B cell (primary cell): ENCODE data around the gene SHC4. TPM values are rescaled to one million over a fixed set of nuclear protein-coding genes. Genes with fewer than 3 reads are reported as not detected.

Experiments used
- ATAC-seq: fragments of 200-7000 bp; cut with Tn5 transposase; one replicate; pipeline ENCODE4 v1.10.0; 2021; ENCODE audit warnings: low read depth, mild to moderate bottlenecking, moderate number of reproducible peaks, moderate library complexity
- CTCF ChIA-PET: fragments of 350-600 bp; sonication (Branson Sonifier 250); formaldehyde crosslinking; loops from one replicate; lab custom pipeline; 2021; ENCODE audit warnings: antibody characterized with exemption, inconsistent platforms; lab: Charles Lee
- POLR2A ChIA-PET: fragments of 350-600 bp; sonication (Branson Sonifier 250); formaldehyde crosslinking; loops from one replicate; lab custom pipeline; 2021; ENCODE audit warnings: antibody characterized with exemption; lab: Charles Lee
- DNase-seq: peaks from one replicate; pipeline ENCODE4 v3.0.0; 2013
- H2AFZ ChIP-seq: 2 replicates; pipeline ENCODE4 v1.6.1; 2012; ENCODE audit warnings: mild to moderate bottlenecking, low read depth, low read length; ENCODE audit not compliant: insufficient read depth, poor library complexity, severe bottlenecking
- H3K27ac ChIP-seq, 2 donors: 1 replicate in 1 of 2; 2 replicates in 1 of 2; pipeline ENCODE4 v1.5.1; 2012 to 2013; ENCODE audit warnings: low read length in 2 of 2, mild to moderate bottlenecking in 2 of 2, moderate library complexity in 1 of 2
- H3K27me3 ChIP-seq, 4 experiments: fragments of 200-600 bp in 1 of 4; sonication (generic) in 1 of 4; replicated peaks in 1 of 4; 1 replicate in 2 of 4; 2 replicates in 2 of 4; pipeline versions ENCODE4 v1.6.1 to v1.7.0; 2013 to 2016; ENCODE audit warnings: low read length in 3 of 4, mild to moderate bottlenecking in 2 of 4, mixed read lengths in 1 of 4, moderate library complexity in 1 of 4; ENCODE audit not compliant: insufficient read depth in 4 of 4, control insufficient read depth in 3 of 4; ENCODE audit errors: control extremely low read depth in 1 of 4
- H3K36me3 ChIP-seq, 2 experiments: replicated peaks in 1 of 2; 1 replicate in 1 of 2; 2 replicates in 1 of 2; pipeline versions ENCODE4 v1.6.1 to v1.7.1; 2013; ENCODE audit warnings: low read length in 1 of 2; ENCODE audit not compliant: insufficient read depth in 2 of 2, control insufficient read depth in 1 of 2; ENCODE audit errors: control extremely low read depth in 1 of 2, extremely low read depth in 1 of 2
- H3K4me1 ChIP-seq, 2 donors: fragments of 200-600 bp in 1 of 2; sonication (generic) in 1 of 2; 1 replicate in 1 of 2; 2 replicates in 1 of 2; pipeline versions ENCODE4 v1.5.1 to v1.6.1; 2013 to 2017; ENCODE audit warnings: low read length in 2 of 2; ENCODE audit not compliant: control insufficient read depth in 2 of 2, insufficient read depth in 2 of 2
- H3K4me2 ChIP-seq: replicated peaks from 2 replicates; pipeline ENCODE3; 2012; ENCODE audit warnings: mild to moderate bottlenecking, low read depth, low read length; ENCODE audit not compliant: poor library complexity, severe bottlenecking
- H3K4me3 ChIP-seq, 5 experiments: fragments of 200-600 bp in 1 of 5; sonication (generic) in 1 of 5; 1 replicate in 3 of 5; 2 replicates in 2 of 5; pipeline versions ENCODE4 v1.5.1 to v1.7.0; 2011 to 2016; ENCODE audit warnings: low read length in 4 of 5, mild to moderate bottlenecking in 4 of 5, low read depth in 2 of 5, control low read depth in 1 of 5, moderate library complexity in 1 of 5; ENCODE audit not compliant: insufficient read depth in 1 of 5; ENCODE audit errors: control extremely low read depth in 1 of 5, extremely low read depth in 1 of 5
- H3K79me2 ChIP-seq: fragments of 200-600 bp; sonication (generic); one replicate; pipeline ENCODE4 v1.6.0; 2016; ENCODE audit warnings: low read length; ENCODE audit not compliant: control insufficient read depth, insufficient read depth
- H3K9ac ChIP-seq: fragments of 200-600 bp; sonication (generic); 2 replicates; pipeline ENCODE4 v1.6.1; 2017; ENCODE audit warnings: mild to moderate bottlenecking, low read length, moderate library complexity
- H3K9me3 ChIP-seq, 3 donors: one replicate each; pipeline versions ENCODE4 v1.6.1 to v1.7.1; 2013; ENCODE audit warnings: low read length in 2 of 3; ENCODE audit not compliant: control insufficient read depth in 2 of 3, insufficient read depth in 1 of 3; ENCODE audit errors: control extremely low read depth in 1 of 3
- H4K20me1 ChIP-seq: 2 replicates; pipeline ENCODE4 v1.6.0; 2012; ENCODE audit warnings: mild to moderate bottlenecking, low read length; ENCODE audit not compliant: insufficient read depth, control insufficient read depth, poor library complexity, severe bottlenecking
- H3K27ac Mint-ChIP-seq: one replicate; pipeline ENCODE4 v1.8.0; 2021; ENCODE audit warnings: mixed read lengths
- H3K27me3 Mint-ChIP-seq: one replicate; pipeline ENCODE4 v1.8.0; 2021; ENCODE audit warnings: mixed read lengths
- H3K4me1 Mint-ChIP-seq: one replicate; pipeline ENCODE4 v1.8.0; 2021; ENCODE audit warnings: mixed read lengths
- H3K4me3 Mint-ChIP-seq: one replicate; pipeline ENCODE4 v1.8.0; 2021; ENCODE audit warnings: mixed read lengths
- H3K9me3 Mint-ChIP-seq: one replicate; pipeline ENCODE4 v1.8.0; 2022; ENCODE audit warnings: mixed read lengths; ENCODE audit not compliant: insufficient read depth
- EZH2 ChIP-seq: IDR thresholded peaks from 2 replicates; pipeline ENCODE4 v1.6.1; 2012; ENCODE audit warnings: borderline replicate concordance, low read depth, mild to moderate bottlenecking, moderate library complexity, low read length; ENCODE audit not compliant: insufficient read depth, poor library complexity, severe bottlenecking
- WGBS: methylation state at CpG from one replicate; pipeline ENCODE4 v1.1.5; 2013; ENCODE audit warnings: missing lambda C conversion rate; ENCODE audit not compliant: insufficient coverage; 5-methylcytosine and 5-hydroxymethylcytosine counted together
- intact Hi-C: fragments of 100-400 bp; cut with micrococcal nuclease; formaldehyde crosslinking; loops from one replicate; pipeline ENCODE4 v1.10.0; 2022
- polyA plus RNA-seq: library from polyadenylated mRNA; depleted of rRNA; stranded (reverse); fragments of >200 nt; gene quantifications from 2 replicates; pipeline ENCODE4 v1.2.3, GENCODE V29; 2012
- total RNA-seq, 2 donors: library from RNA; stranded (reverse); fragments of 120-200 nt in 1 of 2; gene quantifications; 1 replicate in 1 of 2; 2 replicates in 1 of 2; pipeline versions ENCODE4 v1.2.3 to v1.2.4, GENCODE V29; 2013 to 2022
- TF ChIP-seq, protein P1 (sequence below): fragments of 200-600 bp; IDR thresholded peaks from one replicate; pipeline ENCODE4 v1.8.0; 2022; ENCODE audit warnings: antibody characterized with exemption, mild to moderate bottlenecking

Gene SHC4
- total and polyA plus RNA-seq, 2 donors (not counting 1 experiment from before 2014, with no cell fraction given): 0.04 to 0.69 TPM

DNA sequence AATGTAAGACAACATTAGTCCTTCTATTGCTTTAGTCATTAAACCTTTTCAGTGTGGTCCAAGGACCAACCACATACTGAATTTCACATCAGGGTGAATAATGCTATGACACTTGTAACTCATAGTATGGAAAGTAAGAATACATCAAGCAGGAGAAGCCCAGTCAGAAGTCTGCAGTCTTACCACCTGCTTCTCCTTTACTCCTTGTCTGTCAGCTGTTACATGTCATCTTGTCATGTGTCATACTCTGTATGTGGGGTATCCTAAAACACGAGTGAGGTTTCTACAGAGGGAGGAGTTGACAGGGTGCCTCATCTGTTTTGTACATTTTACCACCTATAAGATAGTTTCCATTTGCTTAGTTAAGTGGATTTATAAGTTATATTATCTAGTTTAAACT is 118.6 kb downstream of the SHC4 start:
- Histone ChIP-seq H3K27me3 (peaks cover 0 to 5% (median 0%) of the 10 kb centered on the region in 4 experiments), H3K4me1 (no peaks in the 10 kb centered on the region), H3K9ac (no peak overlapping the region), H3K36me3 (no peaks in the 10 kb centered on the region), H3K4me2 (no peak overlapping the region), H3K27ac (no peak overlapping the region), H4K20me1 (no peaks in the 10 kb centered on the region), H3K79me2 (no peaks in the 10 kb centered on the region), H3K9me3 (no peaks in the 10 kb centered on the region), H3K4me3 (no peak overlapping the region), H2AFZ (no peak overlapping the region)
- ATAC-seq (no peak), DNase-seq (no peak)
- no CpG with 5 or more reads among the region's 1 CpG for WGBS
- TF ChIP-seq, protein P1, sequence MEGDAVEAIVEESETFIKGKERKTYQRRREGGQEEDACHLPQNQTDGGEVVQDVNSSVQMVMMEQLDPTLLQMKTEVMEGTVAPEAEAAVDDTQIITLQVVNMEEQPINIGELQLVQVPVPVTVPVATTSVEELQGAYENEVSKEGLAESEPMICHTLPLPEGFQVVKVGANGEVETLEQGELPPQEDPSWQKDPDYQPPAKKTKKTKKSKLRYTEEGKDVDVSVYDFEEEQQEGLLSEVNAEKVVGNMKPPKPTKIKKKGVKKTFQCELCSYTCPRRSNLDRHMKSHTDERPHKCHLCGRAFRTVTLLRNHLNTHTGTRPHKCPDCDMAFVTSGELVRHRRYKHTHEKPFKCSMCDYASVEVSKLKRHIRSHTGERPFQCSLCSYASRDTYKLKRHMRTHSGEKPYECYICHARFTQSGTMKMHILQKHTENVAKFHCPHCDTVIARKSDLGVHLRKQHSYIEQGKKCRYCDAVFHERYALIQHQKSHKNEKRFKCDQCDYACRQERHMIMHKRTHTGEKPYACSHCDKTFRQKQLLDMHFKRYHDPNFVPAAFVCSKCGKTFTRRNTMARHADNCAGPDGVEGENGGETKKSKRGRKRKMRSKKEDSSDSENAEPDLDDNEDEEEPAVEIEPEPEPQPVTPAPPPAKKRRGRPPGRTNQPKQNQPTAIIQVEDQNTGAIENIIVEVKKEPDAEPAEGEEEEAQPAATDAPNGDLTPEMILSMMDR: no peak
- no peak for TF ChIP-seq EZH2
- peaks cover 17% of the 10 kb centered on the region for H3K27me3 Mint-ChIP-seq
- H3K27ac Mint-ChIP-seq: no peak overlapping the region
- no peaks in the 10 kb centered on the region for H3K4me1 Mint-ChIP-seq
- no peaks in the 10 kb centered on the region for H3K9me3 Mint-ChIP-seq
- ChIA-PET POLR2A (no interaction called here), CTCF (interaction anchor here (2.2 kb wide), 1 partner anchor 14 kb away, joined by 6 read pairs; no protein-coding TSS in a partner anchor)
- no peak overlapping the region for H3K4me3 Mint-ChIP-seq
- intact Hi-C loops: no loop called here

DNA sequence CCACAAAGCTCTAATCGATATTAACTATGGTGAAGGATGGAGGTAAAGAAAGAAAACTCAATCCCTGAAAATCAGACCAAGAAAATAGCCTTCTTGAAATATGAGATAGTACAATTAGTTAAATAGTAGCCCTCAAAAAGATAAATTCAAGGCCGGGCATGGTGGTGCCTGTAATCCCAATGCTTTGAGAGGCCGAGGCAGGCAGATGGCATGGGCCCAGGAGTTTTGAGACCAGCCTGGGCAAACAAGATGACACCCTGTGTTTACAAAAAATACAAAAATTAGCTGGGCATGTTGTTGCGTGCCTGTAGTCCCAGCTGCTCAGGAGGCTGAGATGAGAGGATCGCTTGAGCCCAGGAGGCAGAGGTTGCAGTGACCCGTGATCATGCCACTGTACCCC is 121.2 kb downstream of the SHC4 start:
- intact Hi-C loops: no loop called here
- POLR2A ChIA-PET: no interaction called here
- H3K9me3 Mint-ChIP-seq: no peaks in the 10 kb centered on the region

More for the DNA sequence above, 121.2 kb downstream of the SHC4 start:
- no peaks in the 10 kb centered on the region for H3K4me1 ChIP-seq
- H3K79me2 ChIP-seq: no peaks in the 10 kb centered on the region
- no peak overlapping the region for H2AFZ ChIP-seq
- DNase-seq (no peak), ATAC-seq (no peak)
- H3K4me3 ChIP-seq: no peak overlapping the region
- H3K4me2 ChIP-seq: no peak overlapping the region
- H3K27me3 ChIP-seq: no peaks in the 10 kb centered on the region
- TF ChIP-seq EZH2: no peak
- TF ChIP-seq, protein P1: no peak
- CTCF ChIA-PET: no interaction called here
- no peak overlapping the region for H3K27ac ChIP-seq
- no peak overlapping the region for H3K4me3 Mint-ChIP-seq
- H3K36me3 ChIP-seq: no peaks in the 10 kb centered on the region
- H3K9ac ChIP-seq: no peak overlapping the region
- H3K4me1 Mint-ChIP-seq: no peaks in the 10 kb centered on the region
- peaks cover 12% of the 10 kb centered on the region for H3K27me3 Mint-ChIP-seq
- H3K9me3 ChIP-seq: no peaks in the 10 kb centered on the region
- H4K20me1 ChIP-seq: no peaks in the 10 kb centered on the region
- H3K27ac Mint-ChIP-seq: no peak overlapping the region
- WGBS: 99% methylated on average over 5 of the region's 6 CpGs
